GM23338 (cell line): ENCODE results near the gene EVI5L. TPM values are rescaled to one million over a fixed set of nuclear protein-coding genes. Genes with fewer than 3 reads are reported as not detected.

Experiments
- ATAC-seq: fragments of 200-7000 bp; cut with Tn5 transposase; 3 replicates; pipeline ENCODE4 v1.9.1; 2020
- DNase-seq: peaks from one replicate; pipeline ENCODE4 v3.0.0-alpha.2; 2015; ENCODE audit warnings: low spot score
- H2AFZ ChIP-seq: fragments of 200-600 bp; sonication (generic); 2 replicates; pipeline ENCODE4 v1.8.0; 2016; ENCODE audit warnings: antibody characterized with exemption, mild to moderate bottlenecking, moderate library complexity
- H3F3A ChIP-seq: fragments of 200-600 bp; sonication (generic); replicated peaks from 2 replicates; pipeline ENCODE4 v1.8.0; 2017; ENCODE audit warnings: antibody characterized with exemption, mixed run types, low read depth
- H3K27ac ChIP-seq: fragments of 200-600 bp; sonication (generic); 2 replicates; pipeline ENCODE4 v1.6.1; 2016; ENCODE audit warnings: low read depth
- H3K27me3 ChIP-seq: fragments of 200-600 bp; sonication (generic); 2 replicates; pipeline ENCODE4 v1.8.0; 2016; ENCODE audit warnings: mild to moderate bottlenecking, mixed run types, moderate library complexity; ENCODE audit not compliant: insufficient read depth
- H3K36me3 ChIP-seq: fragments of 200-600 bp; sonication (generic); 2 replicates; pipeline ENCODE4 v1.8.0; 2016; ENCODE audit warnings: mild to moderate bottlenecking; ENCODE audit not compliant: insufficient read depth
- H3K4me1 ChIP-seq: fragments of 200-600 bp; sonication (generic); 2 replicates; pipeline ENCODE4 v1.8.0; 2016; ENCODE audit warnings: mild to moderate bottlenecking, moderate library complexity; ENCODE audit not compliant: insufficient read depth
- H3K4me2 ChIP-seq: fragments of 200-600 bp; sonication (generic); 2 replicates; pipeline ENCODE4 v1.7.1; 2017; ENCODE audit warnings: mixed run types
- H3K4me3 ChIP-seq: fragments of 200-600 bp; sonication (generic); 2 replicates; pipeline ENCODE4 v1.6.1; 2016; ENCODE audit warnings: mixed run types
- H3K79me2 ChIP-seq: fragments of 200-600 bp; sonication (generic); replicated peaks from 2 replicates; pipeline ENCODE4 v1.8.0; 2017; ENCODE audit warnings: mild to moderate bottlenecking; ENCODE audit not compliant: insufficient read depth
- H3K9me2 ChIP-seq: fragments of 200-600 bp; sonication (generic); 2 replicates; pipeline ENCODE4 v1.8.0; 2017; ENCODE audit not compliant: insufficient read depth
- H4K20me1 ChIP-seq: fragments of 200-600 bp; sonication (generic); replicated peaks from 2 replicates; pipeline ENCODE4 v1.8.0; 2017; ENCODE audit warnings: mild to moderate bottlenecking; ENCODE audit not compliant: insufficient read depth
- H3K27ac Mint-ChIP-seq: 2 replicates; pipeline ENCODE4 v1.8.0; 2020; ENCODE audit warnings: inconsistent platforms, mild to moderate bottlenecking, moderate library complexity, mixed read lengths
- H3K27me3 Mint-ChIP-seq: 3 replicates; pipeline ENCODE4 v1.8.0; 2022; ENCODE audit warnings: low read depth, mild to moderate bottlenecking, moderate library complexity, mixed read lengths, inconsistent platforms; ENCODE audit not compliant: insufficient read depth, poor library complexity
- H3K36me3 Mint-ChIP-seq: 3 replicates; pipeline ENCODE4 v1.8.0; 2021; ENCODE audit warnings: low read depth, mild to moderate bottlenecking, inconsistent platforms, moderate library complexity, mixed read lengths
- H3K4me1 Mint-ChIP-seq: 3 replicates; pipeline ENCODE4 v1.8.0; 2020; ENCODE audit warnings: mild to moderate bottlenecking, inconsistent platforms, mixed read lengths
- H3K4me3 Mint-ChIP-seq: 3 replicates; pipeline ENCODE4 v1.8.0; 2021; ENCODE audit warnings: moderate library complexity, mild to moderate bottlenecking, inconsistent platforms, mixed read lengths
- H3K9me3 Mint-ChIP-seq: 3 replicates; pipeline ENCODE4 v1.8.0; 2020; ENCODE audit warnings: moderate library complexity, mild to moderate bottlenecking, inconsistent platforms, mixed read lengths
- CREB1 ChIP-seq: fragments of 250-450 bp; sonication (Bioruptor Pico); IDR thresholded peaks from 2 replicates; pipeline ENCODE4 v1.5.0; 2020; ENCODE audit warnings: low read depth, mild to moderate bottlenecking, moderate library complexity
- EZH2 ChIP-seq: fragments of 200-600 bp; sonication (generic); IDR thresholded peaks from one replicate; pipeline ENCODE4 v1.8.0; 2017; ENCODE audit warnings: antibody characterized with exemption, mild to moderate bottlenecking, low read depth; ENCODE audit not compliant: unreplicated experiment
- JUNB ChIP-seq: IDR thresholded peaks from one replicate; pipeline ENCODE4 v1.6.1; 2016; ENCODE audit warnings: antibody characterized with exemption; ENCODE audit not compliant: unreplicated experiment
- NANOG ChIP-seq: IDR thresholded peaks from 2 replicates; pipeline ENCODE4 v1.6.1; 2016; ENCODE audit warnings: antibody characterized with exemption, borderline replicate concordance
- POLR2AphosphoS5 ChIP-seq: IDR thresholded peaks from 2 replicates; pipeline ENCODE4 v1.6.1; 2016; ENCODE audit warnings: antibody characterized with exemption, low read depth
- STAT1 ChIP-seq: IDR thresholded peaks from one replicate; pipeline ENCODE4 v1.6.1; 2016; ENCODE audit warnings: antibody characterized with exemption; ENCODE audit not compliant: unreplicated experiment
- ZNF114 ChIP-seq: fragments of 250-450 bp; sonication (Bioruptor Pico); IDR thresholded peaks from 2 replicates; pipeline ENCODE4 v1.5.0; 2020; ENCODE audit warnings: mild to moderate bottlenecking, moderate library complexity
- ZNF331 ChIP-seq: fragments of 250-450 bp; sonication (Bioruptor Pico); IDR thresholded peaks from 2 replicates; pipeline ENCODE4 v1.5.0; 2020; ENCODE audit warnings: low read depth, mild to moderate bottlenecking, moderate library complexity
- ZNF462 ChIP-seq: fragments of 250-450 bp; sonication (Bioruptor Pico); IDR thresholded peaks from 2 replicates; pipeline ENCODE4 v1.5.0; 2020; ENCODE audit warnings: mild to moderate bottlenecking, moderate library complexity
- polyA plus RNA-seq: library from polyadenylated mRNA; unstranded; fragments of >200 nt; fragmentation: Nextera tagmentation; extraction: Ambion mirVana; gene quantifications from 2 replicates; pipeline ENCODE4 v1.2.1, GENCODE V29; 2016
- total RNA-seq: library from RNA; depleted of rRNA; stranded (reverse); fragments of >200 nt; shearing (Covaris generic); gene quantifications from 2 replicates; pipeline ENCODE4 v1.2.3, GENCODE V29; 2014
- TF ChIP-seq, protein P1 (sequence below): IDR thresholded peaks from 2 replicates; pipeline ENCODE4 v1.6.1; 2016; ENCODE audit warnings: antibody characterized with exemption
- TF ChIP-seq, protein P2 (sequence below), 2 experiments: fragments of 200-600 bp in 1 of 2; sonication (generic) in 1 of 2; conservative IDR thresholded peaks; 2 replicates each; pipeline versions ENCODE4 v1.5.1 to v1.6.1; 2016 to 2017; ENCODE audit warnings: antibody characterized with exemption in 2 of 2, low read depth in 2 of 2, mild to moderate bottlenecking in 2 of 2, moderate library complexity in 1 of 2

EVI5L gene
- total and polyA plus RNA-seq, 2 experiments from 2014 or later, result 4.5 to 16.2 TPM

- H4K20me1 ChIP-seq, result no peaks in the 10 kb centered on the region
- TF ChIP-seq CREB1 (CRISPR knock-in tag), result 0 out of 2 replicates have a peak, but pooled peaks have one; percentile 7
- TF ChIP-seq POLR2AphosphoS5, result peak; percentile 29; the same call in 1 of the 2 replicates
- TF ChIP-seq ZNF331 (CRISPR knock-in tag), result no peak
- 0 out of 3 replicates have a peak, but pooled peaks cover 3% of the 10 kb centered on the region for H3K36me3 Mint-ChIP-seq
- H3K9me2 ChIP-seq, result no peaks in the 10 kb centered on the region
- 0 out of 2 replicates have a peak, but pooled peaks cover 3% of the 10 kb centered on the region for H3F3A ChIP-seq
- peaks cover 3% of the 10 kb centered on the region; the same call in 1 of the 2 replicates for H3K4me1 ChIP-seq
- peaks cover 4% of the 10 kb centered on the region for H3K9me3 Mint-ChIP-seq
- peaks cover 49% of the 10 kb centered on the region for H3K27me3 ChIP-seq
- peaks cover 8% of the 10 kb centered on the region for H3K4me1 Mint-ChIP-seq
- peak overlapping the region; percentile 78 for H3K4me3 Mint-ChIP-seq
- H3K4me2 ChIP-seq, result peak overlapping the region; percentile 91
- ATAC-seq (peak; percentile 62), DNase-seq (peak; percentile 79)
- H3K4me3 ChIP-seq, result peak overlapping the region; percentile 75
- H2AFZ ChIP-seq, result peak overlapping the region; percentile 91
- H3K27me3 Mint-ChIP-seq, result peaks cover 36% of the 10 kb centered on the region
- H3K79me2 ChIP-seq, result no peaks in the 10 kb centered on the region
- no peak overlapping the region for H3K27ac ChIP-seq
- no peak overlapping the region for H3K27ac Mint-ChIP-seq
- no peaks in the 10 kb centered on the region for H3K36me3 ChIP-seq
Measured at GRCh38 chr19:7789447-7789846, 40.6 kb upstream of the EVI5L start.

- no peaks in the 10 kb centered on the region for H3K79me2 ChIP-seq
- Mint-ChIP-seq H3K27me3 (peaks cover 31% of the 10 kb centered on the region), H3K36me3 (0 out of 3 replicates have a peak, but pooled peaks cover 3% of the 10 kb centered on the region), H3K9me3 (peaks cover 4% of the 10 kb centered on the region), H3K4me3 (no peak overlapping the region; the same call in 2 of the 3 replicates), H3K4me1 (peaks cover 8% of the 10 kb centered on the region), H3K27ac (no peak overlapping the region)
- H3K4me1 ChIP-seq, result peaks cover 3% of the 10 kb centered on the region; the same call in 1 of the 2 replicates
- H3K4me3 ChIP-seq, result no peak overlapping the region
- 0 out of 2 replicates have a peak, but pooled peaks cover 3% of the 10 kb centered on the region for H3F3A ChIP-seq
- peaks cover 45% of the 10 kb centered on the region for H3K27me3 ChIP-seq
- H3K36me3 ChIP-seq, result no peaks in the 10 kb centered on the region
- H3K4me2 ChIP-seq, result no peak overlapping the region
- DNase-seq (no peak), ATAC-seq (no peak)
- no peaks in the 10 kb centered on the region for H3K9me2 ChIP-seq
- H3K27ac ChIP-seq, result no peak overlapping the region
- no peaks in the 10 kb centered on the region for H4K20me1 ChIP-seq
- no peak overlapping the region for H2AFZ ChIP-seq
- TF ChIP-seq EZH2 (no peak), ZNF331 (CRISPR knock-in tag) (no peak), ZNF114 (CRISPR knock-in tag) (no peak), STAT1 (no peak), JUNB (no peak), NANOG (no peak), ZNF462 (CRISPR knock-in tag) (no peak)
- TF ChIP-seq, protein P1, sequence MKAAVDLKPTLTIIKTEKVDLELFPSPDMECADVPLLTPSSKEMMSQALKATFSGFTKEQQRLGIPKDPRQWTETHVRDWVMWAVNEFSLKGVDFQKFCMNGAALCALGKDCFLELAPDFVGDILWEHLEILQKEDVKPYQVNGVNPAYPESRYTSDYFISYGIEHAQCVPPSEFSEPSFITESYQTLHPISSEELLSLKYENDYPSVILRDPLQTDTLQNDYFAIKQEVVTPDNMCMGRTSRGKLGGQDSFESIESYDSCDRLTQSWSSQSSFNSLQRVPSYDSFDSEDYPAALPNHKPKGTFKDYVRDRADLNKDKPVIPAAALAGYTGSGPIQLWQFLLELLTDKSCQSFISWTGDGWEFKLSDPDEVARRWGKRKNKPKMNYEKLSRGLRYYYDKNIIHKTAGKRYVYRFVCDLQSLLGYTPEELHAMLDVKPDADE, result no peak
- TF ChIP-seq, protein P2, sequence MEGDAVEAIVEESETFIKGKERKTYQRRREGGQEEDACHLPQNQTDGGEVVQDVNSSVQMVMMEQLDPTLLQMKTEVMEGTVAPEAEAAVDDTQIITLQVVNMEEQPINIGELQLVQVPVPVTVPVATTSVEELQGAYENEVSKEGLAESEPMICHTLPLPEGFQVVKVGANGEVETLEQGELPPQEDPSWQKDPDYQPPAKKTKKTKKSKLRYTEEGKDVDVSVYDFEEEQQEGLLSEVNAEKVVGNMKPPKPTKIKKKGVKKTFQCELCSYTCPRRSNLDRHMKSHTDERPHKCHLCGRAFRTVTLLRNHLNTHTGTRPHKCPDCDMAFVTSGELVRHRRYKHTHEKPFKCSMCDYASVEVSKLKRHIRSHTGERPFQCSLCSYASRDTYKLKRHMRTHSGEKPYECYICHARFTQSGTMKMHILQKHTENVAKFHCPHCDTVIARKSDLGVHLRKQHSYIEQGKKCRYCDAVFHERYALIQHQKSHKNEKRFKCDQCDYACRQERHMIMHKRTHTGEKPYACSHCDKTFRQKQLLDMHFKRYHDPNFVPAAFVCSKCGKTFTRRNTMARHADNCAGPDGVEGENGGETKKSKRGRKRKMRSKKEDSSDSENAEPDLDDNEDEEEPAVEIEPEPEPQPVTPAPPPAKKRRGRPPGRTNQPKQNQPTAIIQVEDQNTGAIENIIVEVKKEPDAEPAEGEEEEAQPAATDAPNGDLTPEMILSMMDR (conservative IDR thresholded peaks at IDR 0.05; ENCODE audit: low read depth in 2 of 2), result no peak
Measured at GRCh38 chr19:7790416-7790815, 39.6 kb upstream of the EVI5L start.
